Activated B cell treated with CpG ODN at 0.5 μM for 24 hours (primary cell): ENCODE measurements around the gene DCST2. TPM values are rescaled to one million over a fixed set of nuclear protein-coding genes. Genes with fewer than 3 reads are reported as not detected.

Source experiments
- ATAC-seq: fragments of 200-7000 bp; cut with Tn5 transposase; one replicate; pipeline ENCODE4 v1.10.0; 2021; ENCODE audit warnings: low read depth, mild to moderate bottlenecking, moderate library complexity
- CTCF ChIA-PET: fragments of 350-600 bp; sonication (Branson Sonifier 250); formaldehyde crosslinking; loops from one replicate; lab custom pipeline; 2021; ENCODE audit warnings: antibody characterized with exemption; lab: Charles Lee
- POLR2A ChIA-PET: fragments of 350-600 bp; sonication (Branson Sonifier 250); formaldehyde crosslinking; loops from one replicate; lab custom pipeline; 2021; ENCODE audit warnings: antibody characterized with exemption; lab: Charles Lee
- DNase-seq: peaks from one replicate; pipeline ENCODE4 v3.0.0; 2022
- H3K27ac Mint-ChIP-seq: one replicate; pipeline ENCODE4 v1.8.0; 2020; ENCODE audit warnings: mixed read lengths
- H3K27me3 Mint-ChIP-seq: one replicate; pipeline ENCODE4 v1.8.0; 2021; ENCODE audit warnings: mixed read lengths
- H3K36me3 Mint-ChIP-seq: one replicate; pipeline ENCODE4 v1.8.0; 2021; ENCODE audit warnings: low read depth, mixed read lengths
- H3K4me1 Mint-ChIP-seq: one replicate; pipeline ENCODE4 v1.8.0; 2021; ENCODE audit warnings: mixed read lengths
- H3K4me3 Mint-ChIP-seq: one replicate; pipeline ENCODE4 v1.8.0; 2020; ENCODE audit warnings: mild to moderate bottlenecking, mixed read lengths
- H3K9me3 Mint-ChIP-seq: one replicate; pipeline ENCODE4 v1.8.0; 2020; ENCODE audit warnings: mixed read lengths
- CTCF ChIP-seq: fragments of 200-600 bp; IDR thresholded peaks from one replicate; pipeline ENCODE4 v1.8.0; 2022; ENCODE audit warnings: antibody characterized with exemption, mild to moderate bottlenecking
- intact Hi-C: fragments of 100-400 bp; cut with micrococcal nuclease; formaldehyde crosslinking; loops from one replicate; pipeline ENCODE4 v1.15.1; 2024
- total RNA-seq: library from RNA; stranded (reverse); gene quantifications from 2 replicates; pipeline ENCODE4 v1.2.3, GENCODE V29; 2022

Gene DCST2
- total RNA-seq, 1 donor from 2014 or later = 1.0 TPM

DNA sequence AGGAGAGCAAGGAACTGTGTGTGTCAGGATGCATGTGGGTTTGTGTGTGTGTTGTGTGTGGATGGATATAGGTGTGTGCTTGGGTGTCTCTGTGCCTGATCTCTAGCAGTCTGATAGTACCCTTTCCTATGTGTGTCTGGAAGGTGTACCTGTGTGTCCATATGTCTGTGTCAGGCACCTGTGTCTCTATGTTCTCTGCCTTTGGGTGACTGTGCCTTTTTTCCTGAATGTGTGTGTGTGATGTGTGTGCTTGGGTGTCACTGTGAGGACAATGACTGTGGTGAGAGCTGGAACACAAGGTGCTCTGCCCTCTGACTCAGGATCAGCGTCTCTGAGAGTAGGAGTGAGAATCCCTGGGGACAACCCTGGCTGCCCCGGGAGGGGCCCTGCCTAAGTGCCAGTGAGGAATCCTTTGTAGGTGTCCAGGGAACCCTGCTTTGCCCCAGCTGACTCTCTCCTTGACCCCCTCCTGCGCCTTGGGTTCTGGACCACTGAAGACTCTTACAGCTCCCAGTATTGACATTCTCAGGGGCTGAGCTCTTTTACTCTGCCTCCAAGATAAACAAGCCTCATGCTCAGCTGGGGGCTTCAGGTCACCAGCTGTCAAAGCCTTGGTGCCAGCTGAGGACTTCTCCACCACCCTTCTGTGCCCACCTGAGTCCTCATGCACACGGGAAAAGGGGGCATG lies 44.3 kb upstream of the DCST2 start:
- Mint-ChIP-seq H3K27ac (no peak overlapping the region), H3K4me1 (peaks cover 47% of the 10 kb centered on the region), H3K36me3 (no peaks in the 10 kb centered on the region), H3K4me3 (peak overlapping the region; percentile 55), H3K27me3 (peaks cover 18% of the 10 kb centered on the region), H3K9me3 (no peaks in the 10 kb centered on the region)
- no peak for TF ChIP-seq CTCF
- intact Hi-C loops = no loop called here
- CTCF ChIA-PET = interaction anchor here (1.4 kb wide), 1 partner anchor 16 kb away, joined by 4 read pairs; no protein-coding TSS in a partner anchor
- no peak for DNase-seq
- POLR2A ChIA-PET = interaction anchor here (0.6 to 1.3 kb wide), 4 partner anchors 13 to 590 kb away, joined by 3 to 4 read pairs (median 3); partner anchors contain the start of gene EFNA4
- no peak for ATAC-seq

GRCh38 chr1:155077346-155077745 lies 43.8 kb upstream of the DCST2 start:
- no peak for TF ChIP-seq CTCF
- H3K4me3 Mint-ChIP-seq = no peak overlapping the region

GRCh38 chr1:155076371-155076770 lies 42.8 kb upstream of the DCST2 start:
- CTCF ChIA-PET = interaction anchor here (1.9 to 2.8 kb wide), 2 partner anchors 9 to 97 kb away, joined by 5 to 18 read pairs; partner anchors contain the start of gene KRTCAP2
- TF ChIP-seq CTCF = no peak
- ATAC-seq (no peak), DNase-seq (no peak)
- POLR2A ChIA-PET = interaction anchor here (0.6 to 1.9 kb wide), 2 partner anchors 9 to 15 kb away, joined by 3 to 5 read pairs; no protein-coding TSS in a partner anchor
- no peaks in the 10 kb centered on the region for H3K9me3 Mint-ChIP-seq
- no peaks in the 10 kb centered on the region for H3K36me3 Mint-ChIP-seq
- peaks cover 8% of the 10 kb centered on the region for H3K27me3 Mint-ChIP-seq
- H3K4me1 Mint-ChIP-seq = peaks cover 47% of the 10 kb centered on the region
- no peak overlapping the region for H3K27ac Mint-ChIP-seq
- no peak overlapping the region for H3K4me3 Mint-ChIP-seq
- intact Hi-C loops = no loop called here

More at GRCh38 chr1:155077346-155077745, 43.8 kb upstream of the DCST2 start:
- no peak for DNase-seq
- Mint-ChIP-seq H3K27me3 (peaks cover 14% of the 10 kb centered on the region), H3K9me3 (no peaks in the 10 kb centered on the region), H3K27ac (no peak overlapping the region), H3K4me1 (peaks cover 45% of the 10 kb centered on the region), H3K36me3 (no peaks in the 10 kb centered on the region)
- no peak for ATAC-seq
- intact Hi-C loops = no loop called here
- ChIA-PET CTCF (no interaction called here), POLR2A (interaction anchor here (1.0 to 1.9 kb wide), 3 partner anchors 8 to 14 kb away, joined by 3 to 5 read pairs (median 3); partner anchors contain the start of gene EFNA4)

- intact Hi-C loops = no loop called here
- Mint-ChIP-seq H3K9me3 (no peaks in the 10 kb centered on the region), H3K27me3 (peaks cover 3% of the 10 kb centered on the region), H3K4me1 (peaks cover 48% of the 10 kb centered on the region), H3K4me3 (no peak overlapping the region), H3K36me3 (no peaks in the 10 kb centered on the region), H3K27ac (no peak overlapping the region)
- ATAC-seq = no peak
- POLR2A ChIA-PET = interaction anchor here (0.6 to 1.9 kb wide), 3 partner anchors 9 to 67 kb away, joined by 3 to 5 read pairs (median 5); no protein-coding TSS in a partner anchor
- CTCF ChIA-PET = interaction anchor here (1.9 to 2.8 kb wide), 2 partner anchors 9 to 97 kb away, joined by 5 to 18 read pairs; partner anchors contain the start of gene KRTCAP2
- no peak for TF ChIP-seq CTCF
- no peak for DNase-seq
Observed at GRCh38 chr1:155075535-155075934, 42.0 kb upstream of the DCST2 start.
